GM12801 (cell line): Measurements from ENCODE around the gene FGF3.

Experiments
- TF ChIP-seq, protein P1 (sequence below): IDR thresholded peaks from one replicate; pipeline ENCODE4 v1.5.1; 2011; ENCODE audit warnings: control low read depth; ENCODE audit not compliant: insufficient read length; ENCODE audit errors: extremely low read depth

The FGF3 gene

GRCh38 chr11:69799582-69799981, 19.6 kb downstream of the FGF3 start:
- TF ChIP-seq, protein P1, sequence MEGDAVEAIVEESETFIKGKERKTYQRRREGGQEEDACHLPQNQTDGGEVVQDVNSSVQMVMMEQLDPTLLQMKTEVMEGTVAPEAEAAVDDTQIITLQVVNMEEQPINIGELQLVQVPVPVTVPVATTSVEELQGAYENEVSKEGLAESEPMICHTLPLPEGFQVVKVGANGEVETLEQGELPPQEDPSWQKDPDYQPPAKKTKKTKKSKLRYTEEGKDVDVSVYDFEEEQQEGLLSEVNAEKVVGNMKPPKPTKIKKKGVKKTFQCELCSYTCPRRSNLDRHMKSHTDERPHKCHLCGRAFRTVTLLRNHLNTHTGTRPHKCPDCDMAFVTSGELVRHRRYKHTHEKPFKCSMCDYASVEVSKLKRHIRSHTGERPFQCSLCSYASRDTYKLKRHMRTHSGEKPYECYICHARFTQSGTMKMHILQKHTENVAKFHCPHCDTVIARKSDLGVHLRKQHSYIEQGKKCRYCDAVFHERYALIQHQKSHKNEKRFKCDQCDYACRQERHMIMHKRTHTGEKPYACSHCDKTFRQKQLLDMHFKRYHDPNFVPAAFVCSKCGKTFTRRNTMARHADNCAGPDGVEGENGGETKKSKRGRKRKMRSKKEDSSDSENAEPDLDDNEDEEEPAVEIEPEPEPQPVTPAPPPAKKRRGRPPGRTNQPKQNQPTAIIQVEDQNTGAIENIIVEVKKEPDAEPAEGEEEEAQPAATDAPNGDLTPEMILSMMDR = no peak

- TF ChIP-seq, protein P1 = no peak
Measured at GRCh38 chr11:69799097-69799496, 20.1 kb downstream of the FGF3 start.

GRCh38 chr11:69797737-69798528, 21.3 kb downstream of the FGF3 start:
- TF ChIP-seq, protein P1 = no peak

GRCh38 chr11:69797156-69797555, 22.1 kb downstream of the FGF3 start:
- TF ChIP-seq, protein P1 = no peak

- TF ChIP-seq, protein P1 = no peak
Measured at GRCh38 chr11:69796063-69796462, 23.2 kb downstream of the FGF3 start.

DNA sequence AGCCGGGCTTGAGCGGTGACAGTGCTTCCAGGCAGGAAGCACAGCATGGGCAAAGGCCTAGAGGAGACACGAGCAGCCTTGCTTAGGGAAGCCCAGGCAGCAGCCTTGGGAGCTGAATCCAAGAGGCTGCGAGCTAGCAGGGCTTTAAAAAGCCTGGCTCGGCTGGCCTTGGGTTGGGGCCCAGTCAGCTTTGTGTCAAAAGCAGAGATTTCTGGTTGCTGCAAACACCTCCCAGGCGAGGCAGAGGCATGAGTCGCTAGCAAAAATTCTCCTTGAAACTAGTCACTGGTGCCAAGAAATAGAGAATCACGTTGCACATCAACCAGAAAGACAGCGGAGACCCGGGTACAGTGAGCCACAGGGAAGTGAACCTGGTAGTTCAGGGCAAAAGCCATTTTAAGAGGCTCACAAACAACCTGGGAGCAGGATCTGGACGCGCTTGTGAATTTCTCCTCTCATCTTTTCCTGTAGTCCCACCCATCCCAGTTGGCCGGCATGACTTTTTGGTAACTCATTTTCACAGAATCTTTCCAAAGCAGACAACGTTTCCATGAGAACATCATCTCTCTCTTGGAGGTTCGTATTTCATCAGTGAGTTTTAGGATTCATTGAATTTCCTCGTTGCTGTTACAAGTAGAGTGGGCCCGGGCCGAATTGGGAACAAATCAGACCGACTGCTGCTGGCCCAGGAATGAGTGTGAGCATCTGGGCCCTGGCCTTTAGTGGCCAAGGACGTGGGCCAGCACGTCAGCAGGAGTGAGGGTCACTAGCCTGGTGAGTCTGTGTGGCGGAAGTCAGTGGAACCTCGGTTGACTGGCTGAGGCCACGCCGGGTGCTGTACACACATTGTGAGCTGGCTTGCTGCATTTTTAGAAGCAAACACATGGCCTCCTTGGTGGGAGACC, 27.7 kb downstream of the FGF3 start:
- TF ChIP-seq, protein P1 = no peak

GRCh38 chr11:69788956-69789355, 30.3 kb downstream of the FGF3 start:
- TF ChIP-seq, protein P1 = no peak
